Prostate gland (tissue), 2 donors: ENCODE measurements around the gene STARD5.

Experiments used
- CTCF ChIP-seq, 4 experiments: fragments of 200-600 bp in 2 of 4; fragments of 450-650 bp in 2 of 4; sonication (generic) in 2 of 4; IDR thresholded peaks; 1 replicate in 3 of 4; 2 replicates in 1 of 4; pipeline ENCODE4 v1.5.1; 2016 to 2019; ENCODE audit warnings: antibody characterized with exemption in 4 of 4, mild to moderate bottlenecking in 2 of 4, moderate library complexity in 2 of 4
- POLR2A ChIP-seq: fragments of 450-650 bp; IDR thresholded peaks from one replicate; pipeline ENCODE4 v1.6.1; 2016; ENCODE audit warnings: antibody characterized with exemption, mild to moderate bottlenecking

- TF ChIP-seq POLR2A (no peak), CTCF (IDR thresholded peaks at IDR 0.05) (no peak)
Observed at GRCh38 chr15:81326466-81327212, 2.7 kb upstream of the STARD5 start.
